HFFc6 (cell line): ENCODE measurements around the gene LIMS1. TPM values are rescaled to one million over a fixed set of nuclear protein-coding genes. Genes with fewer than 3 reads are reported as not detected.

Experiments
- DNase-seq: peaks from one replicate; pipeline ENCODE4 v3.0.0-alpha.2; 2018
- H3K27ac Mint-ChIP-seq: 2 replicates; pipeline ENCODE4 v1.8.0; 2020; ENCODE audit warnings: mild to moderate bottlenecking, mixed read lengths
- H3K27me3 Mint-ChIP-seq: 2 replicates; pipeline ENCODE4 v1.8.0; 2021; ENCODE audit warnings: mild to moderate bottlenecking, moderate library complexity, mixed read lengths; ENCODE audit not compliant: insufficient read depth
- H3K36me3 Mint-ChIP-seq: 2 replicates; pipeline ENCODE4 v1.8.0; 2021; ENCODE audit warnings: low read depth, mixed read lengths
- H3K4me1 Mint-ChIP-seq: 2 replicates; pipeline ENCODE4 v1.8.0; 2020; ENCODE audit warnings: low read depth, mixed read lengths
- H3K4me3 Mint-ChIP-seq: 2 replicates; pipeline ENCODE4 v1.8.0; 2020; ENCODE audit warnings: mild to moderate bottlenecking, moderate library complexity, mixed read lengths
- H3K9me3 Mint-ChIP-seq: 2 replicates; pipeline ENCODE4 v1.8.0; 2020; ENCODE audit warnings: mild to moderate bottlenecking, mixed read lengths
- total RNA-seq, 6 experiments: library from RNA; stranded (reverse); fragmentation: NEBNext Ultra II Directional; extraction: Animal tissue kit (Norgen Biotek cat#: 25700); gene quantifications; 2 replicates in 1 of 6; 3 replicates in 5 of 6; pipeline ENCODE4 v1.2.3, GENCODE V29; 2021
- TF ChIP-seq, protein P1 (sequence below): fragments of 200-600 bp; sonication (generic); IDR thresholded peaks from 2 replicates; pipeline ENCODE4 v1.5.0; 2021; ENCODE audit warnings: antibody characterized with exemption, mild to moderate bottlenecking

LIMS1 gene
- total RNA-seq, 6 experiments from 2014 or later = 57.0 to 58.7 (median 57.8) TPM

DNA sequence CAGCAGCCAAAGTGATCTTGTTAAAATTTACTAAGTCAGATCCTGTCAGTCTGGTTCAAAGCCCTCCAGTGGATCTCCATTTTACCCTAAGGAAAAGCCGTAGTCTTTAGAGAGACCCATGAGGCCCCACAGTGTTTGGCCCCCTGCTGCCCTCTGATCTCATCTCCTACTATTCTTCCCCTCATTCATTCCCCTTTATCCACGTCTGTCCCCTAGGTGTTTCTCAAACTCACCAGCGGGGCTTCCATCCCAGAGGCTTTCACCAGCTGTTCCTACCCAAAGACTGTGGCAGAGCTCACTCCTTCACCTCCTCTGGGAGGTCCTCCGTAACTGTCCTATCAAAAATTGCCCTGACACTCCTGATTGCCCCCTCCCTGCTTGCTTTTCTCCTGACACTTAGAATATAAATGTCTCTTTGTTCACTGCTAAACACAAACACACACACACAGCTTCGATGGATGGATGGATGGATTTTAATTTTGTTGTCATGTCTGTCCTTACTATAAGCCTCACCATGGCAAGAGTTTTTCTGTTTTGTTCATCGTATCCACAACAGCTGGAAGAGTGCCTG lies 26.1 kb downstream of the LIMS1 start:
- H3K4me3 Mint-ChIP-seq = no peak overlapping the region
- no peaks in the 10 kb centered on the region for H3K9me3 Mint-ChIP-seq
- H3K27ac Mint-ChIP-seq = no peak overlapping the region
- no peak for DNase-seq
- TF ChIP-seq, protein P1, sequence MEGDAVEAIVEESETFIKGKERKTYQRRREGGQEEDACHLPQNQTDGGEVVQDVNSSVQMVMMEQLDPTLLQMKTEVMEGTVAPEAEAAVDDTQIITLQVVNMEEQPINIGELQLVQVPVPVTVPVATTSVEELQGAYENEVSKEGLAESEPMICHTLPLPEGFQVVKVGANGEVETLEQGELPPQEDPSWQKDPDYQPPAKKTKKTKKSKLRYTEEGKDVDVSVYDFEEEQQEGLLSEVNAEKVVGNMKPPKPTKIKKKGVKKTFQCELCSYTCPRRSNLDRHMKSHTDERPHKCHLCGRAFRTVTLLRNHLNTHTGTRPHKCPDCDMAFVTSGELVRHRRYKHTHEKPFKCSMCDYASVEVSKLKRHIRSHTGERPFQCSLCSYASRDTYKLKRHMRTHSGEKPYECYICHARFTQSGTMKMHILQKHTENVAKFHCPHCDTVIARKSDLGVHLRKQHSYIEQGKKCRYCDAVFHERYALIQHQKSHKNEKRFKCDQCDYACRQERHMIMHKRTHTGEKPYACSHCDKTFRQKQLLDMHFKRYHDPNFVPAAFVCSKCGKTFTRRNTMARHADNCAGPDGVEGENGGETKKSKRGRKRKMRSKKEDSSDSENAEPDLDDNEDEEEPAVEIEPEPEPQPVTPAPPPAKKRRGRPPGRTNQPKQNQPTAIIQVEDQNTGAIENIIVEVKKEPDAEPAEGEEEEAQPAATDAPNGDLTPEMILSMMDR = no peak
- peaks cover 7% of the 10 kb centered on the region; the same call in 1 of the 2 replicates for H3K36me3 Mint-ChIP-seq
- peaks cover 38% of the 10 kb centered on the region for H3K4me1 Mint-ChIP-seq
- H3K27me3 Mint-ChIP-seq = no peaks in the 10 kb centered on the region

GRCh38 chr2:108560895-108561530 lies 26.7 kb downstream of the LIMS1 start:
- TF ChIP-seq, protein P1 = no peak
- H3K27ac Mint-ChIP-seq = no peak overlapping the region
- H3K9me3 Mint-ChIP-seq = no peaks in the 10 kb centered on the region
- no peak for DNase-seq
- H3K27me3 Mint-ChIP-seq = no peaks in the 10 kb centered on the region
- H3K4me1 Mint-ChIP-seq = peaks cover 31% of the 10 kb centered on the region
- H3K36me3 Mint-ChIP-seq = peaks cover 7% of the 10 kb centered on the region; the same call in 1 of the 2 replicates
- no peak overlapping the region for H3K4me3 Mint-ChIP-seq

- H3K4me3 Mint-ChIP-seq = no peak overlapping the region
- peaks cover 19% of the 10 kb centered on the region; the same call in 1 of the 2 replicates for H3K4me1 Mint-ChIP-seq
- no peak for DNase-seq
- H3K36me3 Mint-ChIP-seq = peaks cover 7% of the 10 kb centered on the region; the same call in 1 of the 2 replicates
- TF ChIP-seq, protein P1 = no peak
- no peaks in the 10 kb centered on the region for H3K27me3 Mint-ChIP-seq
- H3K9me3 Mint-ChIP-seq = no peaks in the 10 kb centered on the region
- no peak overlapping the region for H3K27ac Mint-ChIP-seq
These were observed 28.0 kb downstream of the LIMS1 start for GRCh38 chr2:108562274-108562673.

DNA sequence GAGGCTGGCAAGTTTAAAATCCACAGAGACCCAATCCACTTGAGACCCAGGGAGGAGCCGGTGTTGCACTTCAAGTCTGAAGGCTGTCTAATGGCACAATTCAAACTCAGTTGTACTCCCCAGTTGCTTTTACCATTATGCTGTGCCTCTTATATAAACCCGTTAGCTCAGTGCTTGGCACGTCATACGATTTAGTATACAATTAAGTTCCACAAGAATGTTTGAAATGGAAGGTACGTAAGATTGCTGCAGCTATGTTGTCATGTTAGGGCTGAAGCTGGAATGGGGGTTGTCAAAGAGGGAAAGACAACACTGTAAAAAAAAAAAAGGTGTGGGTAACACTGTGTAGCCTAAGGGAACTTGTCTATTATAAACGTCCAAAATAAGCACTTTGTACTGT lies 30.2 kb downstream of the LIMS1 start:
- DNase-seq = no peak

GRCh38 chr2:108565778-108566375 lies 31.6 kb downstream of the LIMS1 start:
- DNase-seq = no peak
- Mint-ChIP-seq H3K36me3 (peaks cover 7% of the 10 kb centered on the region; the same call in 1 of the 2 replicates), H3K27ac (no peak overlapping the region), H3K4me1 (peaks cover 22% of the 10 kb centered on the region), H3K4me3 (no peak overlapping the region), H3K9me3 (no peaks in the 10 kb centered on the region), H3K27me3 (no peaks in the 10 kb centered on the region; the same call in 1 of the 2 replicates)
- TF ChIP-seq, protein P1 = no peak

More for the DNA sequence above, 30.2 kb downstream of the LIMS1 start:
- Mint-ChIP-seq H3K27me3 (no peaks in the 10 kb centered on the region), H3K36me3 (peaks cover 7% of the 10 kb centered on the region; the same call in 1 of the 2 replicates), H3K9me3 (no peaks in the 10 kb centered on the region), H3K27ac (no peak overlapping the region), H3K4me3 (no peak overlapping the region), H3K4me1 (peaks cover 22% of the 10 kb centered on the region)
- TF ChIP-seq, protein P1 = no peak
